H1 (cell line): ENCODE measurements around the gene RAB22A. TPM values are rescaled to one million over a fixed set of nuclear protein-coding genes. Genes with fewer than 3 reads are reported as not detected.

Source experiments
- CTCF ChIA-PET: fragments of 300-600 bp; sonication (Branson Sonifier 250); formaldehyde crosslinking; loops from one replicate; lab custom pipeline; 2021; ENCODE audit not compliant: partially characterized antibody; lab: Charles Lee
- POLR2A ChIA-PET: fragments of 300-600 bp; sonication (Branson Sonifier 250); formaldehyde crosslinking; loops from one replicate; lab custom pipeline; 2021; ENCODE audit warnings: inconsistent platforms; ENCODE audit not compliant: partially characterized antibody; lab: Charles Lee
- DNase-seq, 2 experiments: peaks; one replicate each; pipeline versions ENCODE4 v3.0.0 to v3.0.0-alpha.2; 2010 to 2022; ENCODE audit warnings: low spot score in 2 of 2, low read depth in 1 of 2, mixed read lengths in 1 of 2
- FAIRE-seq: peaks from 2 replicates; lab custom pipeline; 2011; peaks lifted over from hg19 to GRCh38; lab: Jason Lieb, UNC
- H2AFZ ChIP-seq: 2 replicates; pipeline ENCODE4 v1.8.1; 2012; ENCODE audit warnings: low read length, inconsistent platforms
- H2AK5ac ChIP-seq: 2 replicates; pipeline ENCODE4 v1.6.1; 2013; ENCODE audit warnings: low read depth, low read length
- H2BK120ac ChIP-seq: replicated peaks from 2 replicates; pipeline ENCODE3; 2013; ENCODE audit warnings: low read depth, low read length, inconsistent platforms
- H2BK12ac ChIP-seq: 2 replicates; pipeline ENCODE4 v1.6.1; 2013; ENCODE audit warnings: low read depth, low read length
- H2BK15ac ChIP-seq: 2 replicates; pipeline ENCODE4 v1.6.1; 2013; ENCODE audit warnings: low read length
- H2BK20ac ChIP-seq: 2 replicates; pipeline ENCODE4 v1.6.1; 2013; ENCODE audit warnings: low read length
- H2BK5ac ChIP-seq: 2 replicates; pipeline ENCODE4 v1.6.1; 2013; ENCODE audit warnings: low read depth, low read length
- H3K14ac ChIP-seq: 2 replicates; pipeline ENCODE4 v1.6.1; 2013; ENCODE audit warnings: inconsistent platforms; ENCODE audit not compliant: insufficient read length
- H3K18ac ChIP-seq: 2 replicates; pipeline ENCODE4 v1.6.1; 2013; ENCODE audit warnings: low read length; ENCODE audit errors: extremely low read depth
- H3K23ac ChIP-seq: 2 replicates; pipeline ENCODE4 v1.6.1; 2013; ENCODE audit warnings: inconsistent platforms; ENCODE audit not compliant: insufficient read length
- H3K23me2 ChIP-seq: 2 replicates; pipeline ENCODE4 v1.6.1; 2013; ENCODE audit warnings: low read depth, low read length
- H3K27ac ChIP-seq: 2 replicates; pipeline ENCODE4 v1.6.1; 2011; ENCODE audit warnings: low read depth, low read length, inconsistent platforms
- H3K27me3 ChIP-seq, 4 experiments: replicated peaks in 1 of 4; 1 replicate in 1 of 4; 2 replicates in 3 of 4; pipeline versions ENCODE4 v1.6.1 to v1.8.1; 2011 to 2013; ENCODE audit warnings: low read length in 3 of 4, mild to moderate bottlenecking in 3 of 4, inconsistent platforms in 2 of 4, mixed read lengths in 2 of 4, moderate library complexity in 1 of 4; ENCODE audit not compliant: control insufficient read depth in 3 of 4, insufficient read depth in 3 of 4; ENCODE audit errors: extremely low read depth in 1 of 4
- H3K36me3 ChIP-seq, 4 experiments: 2 replicates each; pipeline versions ENCODE4 v1.6.1 to v1.8.1; 2011 to 2013; ENCODE audit warnings: mild to moderate bottlenecking in 4 of 4, low read length in 3 of 4, moderate library complexity in 2 of 4, control low read depth in 1 of 4, inconsistent platforms in 1 of 4; ENCODE audit not compliant: insufficient read depth in 4 of 4, control insufficient read depth in 2 of 4
- H3K4ac ChIP-seq: replicated peaks from 2 replicates; pipeline ENCODE3; 2013; ENCODE audit warnings: low read length, low read depth, mixed read lengths, inconsistent platforms; ENCODE audit not compliant: insufficient read length
- H3K4me1 ChIP-seq, 4 experiments: replicated peaks in 1 of 4; 1 replicate in 1 of 4; 2 replicates in 3 of 4; pipeline versions ENCODE4 v1.6.1 to v1.8.1; 2011 to 2013; ENCODE audit warnings: low read length in 3 of 4, inconsistent platforms in 2 of 4, mixed read lengths in 1 of 4; ENCODE audit not compliant: insufficient read depth in 4 of 4, control insufficient read depth in 3 of 4
- H3K4me2 ChIP-seq, 2 experiments: 2 replicates each; pipeline versions ENCODE4 v1.6.1 to v1.8.1; 2011 to 2013; ENCODE audit warnings: low read depth in 2 of 2, low read length in 2 of 2, control low read depth in 1 of 2, inconsistent platforms in 1 of 2, mild to moderate bottlenecking in 1 of 2; ENCODE audit not compliant: insufficient read depth in 1 of 2
- H3K4me3 ChIP-seq, 4 experiments: fragments of 200-600, 300-600 bp in 1 of 4; sonication (generic), shearing (Covaris generic), sonication (Bioruptor Twin) in 1 of 4; 2 replicates each; pipeline versions ENCODE4 v1.5.1 to v1.8.1; 2011 to 2016; ENCODE audit warnings: low read length in 4 of 4, low read depth in 3 of 4, control low read depth in 2 of 4, inconsistent platforms in 2 of 4, mild to moderate bottlenecking in 2 of 4, mixed read lengths in 1 of 4, moderate library complexity in 1 of 4; ENCODE audit not compliant: insufficient read depth in 2 of 4; ENCODE audit errors: extremely low read depth in 1 of 4
- H3K56ac ChIP-seq: replicated peaks from 2 replicates; pipeline ENCODE3; 2013; ENCODE audit warnings: low read depth, mild to moderate bottlenecking, mixed read lengths, low read length, inconsistent platforms; ENCODE audit not compliant: insufficient read length
- H3K79me1 ChIP-seq: 2 replicates; pipeline ENCODE4 v1.6.1; 2013; ENCODE audit warnings: low read depth, low read length, control low read depth
- H3K79me2 ChIP-seq, 2 experiments: 2 replicates each; pipeline versions ENCODE4 v1.6.1 to v1.8.1; 2012 to 2013; ENCODE audit warnings: low read length in 2 of 2, mild to moderate bottlenecking in 2 of 2, inconsistent platforms in 1 of 2; ENCODE audit not compliant: insufficient read depth in 2 of 2, control insufficient read depth in 1 of 2
- H3K9ac ChIP-seq, 4 experiments: replicated peaks in 1 of 4; 1 replicate in 1 of 4; 2 replicates in 3 of 4; pipeline versions ENCODE4 v1.6.1 to v1.8.1; 2011 to 2013; ENCODE audit warnings: low read depth in 3 of 4, low read length in 3 of 4, control low read depth in 2 of 4, mild to moderate bottlenecking in 2 of 4, moderate library complexity in 2 of 4, inconsistent platforms in 1 of 4; ENCODE audit errors: extremely low read depth in 1 of 4
- H3K9me3 ChIP-seq, 2 experiments: 2 replicates each; pipeline versions ENCODE4 v1.6.1 to v1.8.1; 2012 to 2013; ENCODE audit warnings: mild to moderate bottlenecking in 2 of 2, moderate library complexity in 2 of 2, control low read depth in 1 of 2, inconsistent platforms in 1 of 2, low read depth in 1 of 2, low read length in 1 of 2, mixed read lengths in 1 of 2; ENCODE audit not compliant: insufficient read depth in 2 of 2
- H4K20me1 ChIP-seq, 2 experiments: replicated peaks in 1 of 2; 2 replicates each; pipeline versions ENCODE3 to v1.8.1; 2011 to 2013; ENCODE audit warnings: inconsistent platforms in 2 of 2, low read length in 2 of 2, mild to moderate bottlenecking in 1 of 2; ENCODE audit not compliant: insufficient read depth in 2 of 2, control insufficient read depth in 1 of 2
- H4K5ac ChIP-seq: 2 replicates; pipeline ENCODE4 v1.6.1; 2013; ENCODE audit warnings: low read length, low read depth, mixed read lengths, inconsistent platforms; ENCODE audit not compliant: insufficient read length
- H4K8ac ChIP-seq: 2 replicates; pipeline ENCODE4 v1.8.0; 2013; ENCODE audit warnings: mild to moderate bottlenecking, moderate library complexity, low read length, inconsistent platforms; ENCODE audit not compliant: insufficient read depth; ENCODE audit errors: extremely low read depth
- H4K91ac ChIP-seq: replicated peaks from 2 replicates; pipeline ENCODE3; 2013; ENCODE audit warnings: low read length, mixed read lengths, inconsistent platforms; ENCODE audit not compliant: insufficient read length
- EP300 ChIP-seq, 2 experiments: IDR thresholded peaks; 1 replicate in 1 of 2; 2 replicates in 1 of 2; pipeline ENCODE4 v1.6.1; 2011 to 2012; ENCODE audit warnings: low read depth in 2 of 2, low read length in 2 of 2, mild to moderate bottlenecking in 2 of 2, borderline replicate concordance in 1 of 2, inconsistent platforms in 1 of 2, moderate library complexity in 1 of 2
- KDM1A ChIP-seq: fragments of 200-600, 300-600 bp; sonication (generic); IDR thresholded peaks from 2 replicates; pipeline ENCODE4 v1.7.1; 2016; ENCODE audit warnings: mild to moderate bottlenecking, low read length, borderline replicate concordance
- NANOG ChIP-seq: IDR thresholded peaks from 2 replicates; pipeline ENCODE4 v1.6.1; 2011; ENCODE audit warnings: low read length, low read depth, mild to moderate bottlenecking, inconsistent platforms; ENCODE audit not compliant: insufficient read depth, poor library complexity, severe bottlenecking
- RBBP5 ChIP-seq: IDR thresholded peaks from 2 replicates; pipeline ENCODE4 v1.7.1; 2012; ENCODE audit warnings: low read depth, mild to moderate bottlenecking, inconsistent platforms, low read length, moderate library complexity, borderline replicate concordance
- SIN3A ChIP-seq, 2 experiments: IDR thresholded peaks in 1 of 2; conservative IDR thresholded peaks in 1 of 2; 2 replicates each; pipeline ENCODE4 v1.6.1; 2011 to 2012; ENCODE audit warnings: low read length in 2 of 2, improper control_type of control experiment in 1 of 2, low read depth in 1 of 2, mild to moderate bottlenecking in 1 of 2
- SP1 ChIP-seq: IDR thresholded peaks from 2 replicates; pipeline ENCODE4 v1.6.1; 2011; ENCODE audit warnings: low read depth, low read length
- TAF1 ChIP-seq: IDR thresholded peaks from 2 replicates; pipeline ENCODE4 v1.6.1; 2011; ENCODE audit warnings: mild to moderate bottlenecking, low read depth, low read length
- TCF12 ChIP-seq: IDR thresholded peaks from 2 replicates; pipeline ENCODE4 v1.6.1; 2011; ENCODE audit warnings: low read depth, mild to moderate bottlenecking, low read length
- TEAD4 ChIP-seq: IDR thresholded peaks from 2 replicates; pipeline ENCODE4 v1.6.1; 2012; ENCODE audit warnings: low read depth, low read length, inconsistent platforms, mixed read lengths
- YY1 ChIP-seq: IDR thresholded peaks from 2 replicates; pipeline ENCODE4 v1.6.1; 2011; ENCODE audit warnings: low read depth, mild to moderate bottlenecking, low read length
- WGBS, 2 experiments: shearing (Covaris generic) in 1 of 2; methylation state at CpG; one replicate each; pipeline versions ENCODE4 v1.1.6 to v1.1.7; 2013 to 2015; ENCODE audit warnings: low lambda C conversion rate in 2 of 2, mixed read lengths in 2 of 2, inconsistent platforms in 1 of 2, low coverage in 1 of 2, missing lambda C conversion rate in 1 of 2; ENCODE audit not compliant: insufficient replicate concordance in 2 of 2, insufficient coverage in 1 of 2, insufficient read length in 1 of 2; ENCODE audit errors: extremely low coverage in 1 of 2, missing lambda C conversion rate in 1 of 2; 5-methylcytosine and 5-hydroxymethylcytosine counted together
- polyA plus RNA-seq, 7 experiments: library from polyadenylated mRNA; depleted of rRNA in 3 of 7; stranded (reverse) in 5 of 7; unstranded in 2 of 7; fragments of >200 nt in 5 of 7; fragments of 200-250 nt in 2 of 7; gene quantifications; 1 replicate in 5 of 7; 2 replicates in 1 of 7; 4 replicates in 1 of 7; pipeline versions ENCODE4 v1.2.1 to v1.2.3, GENCODE V29; 2011 to 2013; ENCODE audit warnings: missing spikeins in 2 of 7, mixed read lengths in 2 of 7
- total RNA-seq: library from RNA; stranded (reverse); fragmentation: NEBNext Ultra II Directional; extraction: Animal tissue kit (Norgen Biotek cat#: 25700); gene quantifications from 2 replicates; pipeline ENCODE4 v1.2.1, GENCODE V29; 2021

Gene RAB22A
- total and polyA plus RNA-seq, 2 of the 8 experiments (the other 6 are each of a cell fraction or from before 2014, with no cell fraction given) = 3.1 to 6.6 TPM

GRCh38 chr20:58374906-58375758 is 65.6 kb downstream of the RAB22A start:
- H3K9me3 ChIP-seq = no peaks in the 10 kb centered on the region
- TF ChIP-seq TAF1 (peak; percentile 30; the same call in 1 of the 2 replicates), NANOG (no peak), EP300 (IDR thresholded peaks at IDR 0.05; ENCODE audit: borderline replicate concordance in 1 of 2, low read depth in 2 of 2, low read length in 2 of 2) (peak in 1 of 2 experiments; percentile 30; a peak in 1 of 3 replicates), KDM1A (peak; percentile 16; the same call in 1 of the 2 replicates), YY1 (no peak), RBBP5 (peak; percentile 21; the same call in 1 of the 2 replicates), TEAD4 (0 out of 2 replicates have a peak, but pooled peaks have one; percentile 11), TCF12 (no peak), SP1 (0 out of 2 replicates have a peak, but pooled peaks have one; percentile 42), SIN3A (conservative IDR thresholded peaks at IDR 0.05 in 1 of 2, IDR thresholded peaks at IDR 0.05 in 1 of 2; ENCODE audit: low read depth in 1 of 2, low read length in 2 of 2) (peak in 1 of 2 experiments; percentile 28; a peak in 1 of 4 replicates)

More at GRCh38 chr20:58374906-58375758, 65.6 kb downstream of the RAB22A start:
- Histone ChIP-seq H3K23me2 (peaks cover 5% of the 10 kb centered on the region; the same call in 1 of the 2 replicates), H3K18ac (peak overlapping the region; percentile 98; the same call in 1 of the 2 replicates), H4K91ac (peak overlapping the region; percentile 98), H2AFZ (peak overlapping the region; percentile 87), H2BK15ac (no peak overlapping the region), H3K23ac (no peak overlapping the region), H3K79me1 (no peaks in the 10 kb centered on the region), H2BK5ac (peak overlapping the region; percentile 92; the same call in 1 of the 2 replicates), H2BK12ac (peak overlapping the region; percentile 100; the same call in 1 of the 2 replicates), H3K4me3 (peak overlapping the region; percentile 22 to 46 (median 28); a peak in 7 of 8 replicates), H3K36me3 (no peaks in the 10 kb centered on the region), H3K4me2 (peak overlapping the region; percentile 61 to 88), H4K5ac (peak overlapping the region; percentile 30), H2AK5ac (peak overlapping the region; percentile 84; the same call in 1 of the 2 replicates), H3K27ac (peak overlapping the region; percentile 89), H3K79me2 (no peaks in the 10 kb centered on the region), H3K4ac (peak overlapping the region; percentile 40), H4K20me1 (no peaks in the 10 kb centered on the region), H2BK20ac (peak overlapping the region; percentile 82; the same call in 1 of the 2 replicates), H3K4me1 (peaks cover 14 to 28% (median 22%) of the 10 kb centered on the region in 4 experiments), H3K14ac (no peak overlapping the region), H4K8ac (no peak overlapping the region), H3K27me3 (no peaks in the 10 kb centered on the region), H2BK120ac (peak overlapping the region; percentile 80), H3K56ac (no peak overlapping the region), H3K9ac (0 out of 7 replicates have a peak overlapping the region, but pooled peaks of 1 of the 4 experiments have one; percentile 55)
- DNase-seq = peak; percentile 36 to 60
- POLR2A ChIA-PET = interaction anchor here (0.6 to 2.3 kb wide), 11 partner anchors 8 to 458 kb away, joined by 3 to 12 read pairs (median 3); partner anchors contain the start of gene VAPB
- WGBS, 2 experiments = 19% methylated on average over 6 of the region's 8 CpGs; no CpG with 5 or more reads in 1 of the 2 experiments
- FAIRE-seq = no peak
- CTCF ChIA-PET = interaction anchor here (1.2 to 1.3 kb wide), 2 partner anchors 14 kb away, joined by 3 to 5 read pairs; partner anchors contain the start of gene VAPB
